Activated CD8-positive, alpha-beta memory T cell treated with anti-CD3 and anti-CD28 coated beads, Interleukin-2, amount 10 ng/mL, durations not matched to agents 7 days and 5 days (primary cell): ENCODE results near the gene FOXR2. TPM values are rescaled to one million over a fixed set of nuclear protein-coding genes. Genes with fewer than 3 reads are reported as not detected.

ENCODE experiments used
- ATAC-seq: fragments of 150-1000 bp; cut with Tn5 transposase; one replicate; pipeline ENCODE4 v1.10.0; 2021; ENCODE audit warnings: moderate library complexity
- CTCF ChIA-PET: fragments of 350-600 bp; sonication (Branson Sonifier 250); formaldehyde crosslinking; loops from one replicate; lab custom pipeline; 2021; ENCODE audit warnings: antibody characterized with exemption; lab: Charles Lee
- DNase-seq: peaks from one replicate; pipeline ENCODE4 v3.0.0-alpha.2; 2020
- H3K27ac Mint-ChIP-seq: one replicate; pipeline ENCODE4 v1.8.0; 2021; ENCODE audit warnings: mild to moderate bottlenecking, mixed read lengths
- H3K27me3 Mint-ChIP-seq: one replicate; pipeline ENCODE4 v1.8.0; 2021; ENCODE audit warnings: mixed read lengths
- H3K36me3 Mint-ChIP-seq: one replicate; pipeline ENCODE4 v1.8.0; 2021; ENCODE audit warnings: mild to moderate bottlenecking, mixed read lengths
- H3K4me1 Mint-ChIP-seq: one replicate; pipeline ENCODE4 v1.8.0; 2021; ENCODE audit warnings: mixed read lengths
- H3K4me3 Mint-ChIP-seq: one replicate; pipeline ENCODE4 v1.8.0; 2021; ENCODE audit warnings: mild to moderate bottlenecking, moderate library complexity, mixed read lengths
- H3K9me3 Mint-ChIP-seq: one replicate; pipeline ENCODE4 v1.8.0; 2022; ENCODE audit warnings: low read depth, mixed read lengths
- total RNA-seq, 2 experiments: library from RNA; stranded (reverse); gene quantifications; one replicate each; pipeline ENCODE4 v1.2.3, GENCODE V29; 2021

The FOXR2 gene
- total RNA-seq, 2 experiments from 2014 or later: not detected

GRCh38 chrX:55668084-55668483 is 44.9 kb downstream of the FOXR2 start:
- DNase-seq (no peak), ATAC-seq (no peak)
- Mint-ChIP-seq H3K4me1 (no peaks in the 10 kb centered on the region), H3K27me3 (no peaks in the 10 kb centered on the region), H3K9me3 (no peaks in the 10 kb centered on the region), H3K4me3 (no peak overlapping the region), H3K27ac (no peak overlapping the region), H3K36me3 (no peaks in the 10 kb centered on the region)
- CTCF ChIA-PET: no interaction called here

Other genes with a start within 250 kb of the FOXR2 start
- gene MAGEH1, start 171.3 kb upstream of the FOXR2 start, total RNA-seq: 10 to 100 TPM; 14.6 to 17.9 TPM
- gene USP51, start 133.6 kb upstream of the FOXR2 start, total RNA-seq: under 1 TPM; 0.82 to 0.88 TPM
- 1 to 10 TPM; 6.1 to 7.7 TPM for gene RRAGB, start 94.3 kb downstream of the FOXR2 start, total RNA-seq